Globus pallidus (tissue), 1 donor: ENCODE results near the gene SERINC5.

Source experiments
- DNase-seq: peaks from one replicate; pipeline ENCODE4 v3.0.0-alpha.2; 2015; ENCODE audit warnings: low spot score

The SERINC5 gene

DNA sequence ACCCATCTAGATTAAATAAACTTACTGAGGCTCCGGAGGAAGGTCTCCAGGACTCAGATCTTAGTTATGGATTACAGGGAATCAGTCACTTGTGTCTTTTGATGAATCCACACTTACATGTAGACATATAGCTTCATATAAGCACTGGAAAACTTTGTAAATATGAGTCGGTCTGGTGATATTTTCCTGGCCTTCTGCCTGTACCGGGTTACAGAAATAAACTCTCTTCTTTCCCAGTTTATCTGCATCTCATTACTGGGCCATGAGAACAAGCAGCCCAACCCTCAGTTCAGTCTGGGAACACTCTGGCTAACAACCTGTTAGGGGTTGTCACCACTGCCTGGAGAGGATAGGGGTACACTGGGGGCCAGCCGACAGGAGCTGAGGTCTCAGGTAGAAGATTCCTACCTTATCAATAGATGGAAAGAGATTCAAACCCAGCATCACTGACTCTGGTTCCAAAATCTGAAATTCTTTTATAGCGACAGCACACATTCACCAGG lies 161.6 kb downstream of the SERINC5 start:
- DNase-seq = no peak

DNA sequence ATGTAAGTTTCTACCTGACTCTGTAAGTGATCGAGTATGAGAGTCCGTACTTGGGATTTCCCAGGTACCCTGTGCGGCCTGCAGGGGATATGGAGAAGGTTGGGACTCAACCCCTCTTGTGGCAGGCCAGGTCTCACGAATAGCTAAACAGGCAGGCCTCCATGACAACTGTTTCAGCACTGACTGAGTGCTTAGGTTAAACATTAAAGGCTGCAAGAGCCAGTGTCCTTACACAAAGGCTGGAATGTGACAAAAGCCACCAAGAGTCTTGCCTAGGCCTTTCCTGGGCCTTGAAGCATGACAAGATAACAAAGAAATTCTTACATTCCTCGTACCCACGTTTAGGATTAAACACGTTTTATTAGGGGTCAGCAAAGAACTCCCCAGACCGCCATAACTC lies 162.1 kb downstream of the SERINC5 start:
- no peak for DNase-seq

DNA sequence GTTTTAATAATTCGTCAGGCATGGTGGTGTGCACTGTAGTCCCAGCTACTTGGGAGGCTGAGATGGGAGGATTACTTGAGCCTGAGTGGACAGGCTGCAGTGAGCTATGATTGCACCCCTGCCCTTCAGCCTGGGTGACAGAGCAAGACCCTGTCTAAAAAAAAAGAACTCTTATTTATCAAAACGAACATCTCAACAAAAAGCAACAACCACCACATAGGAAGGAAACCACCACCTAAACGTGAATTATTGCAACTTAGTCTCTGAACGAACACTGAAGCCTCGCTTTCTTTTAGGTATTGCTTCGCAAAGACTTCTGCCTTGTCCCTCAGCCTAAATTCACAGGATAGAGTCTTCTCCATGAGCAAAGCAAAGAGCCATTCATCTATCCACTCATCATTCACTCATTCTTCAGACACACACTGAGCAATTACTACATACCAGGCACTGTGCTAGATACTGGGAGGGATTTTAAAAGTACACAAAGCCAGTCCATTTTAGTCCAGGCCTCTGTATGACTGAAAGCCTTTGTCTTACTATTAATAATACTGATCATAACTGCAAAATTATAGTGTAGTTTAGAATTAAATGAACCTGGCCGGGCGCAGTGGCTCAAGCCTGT lies 163.3 kb downstream of the SERINC5 start:
- no peak for DNase-seq

DNA sequence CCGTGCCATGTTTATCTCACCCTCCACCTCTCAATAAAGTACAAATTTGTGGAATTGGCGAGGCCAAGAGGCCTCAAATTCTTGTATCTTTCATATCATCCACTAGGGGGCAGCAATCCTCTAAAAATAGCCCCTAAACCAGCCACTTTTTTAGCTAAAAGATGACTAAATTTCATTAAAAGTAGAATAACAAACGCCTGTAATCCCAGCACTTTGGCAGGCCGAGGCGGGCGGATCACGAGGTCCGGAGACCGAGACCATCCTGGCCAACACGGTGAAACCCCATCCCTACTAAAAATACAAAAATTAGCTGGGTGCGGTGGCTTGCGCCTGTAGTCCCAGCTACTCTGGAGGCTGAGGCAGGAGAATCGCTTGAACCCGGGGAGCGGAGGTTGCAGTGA lies 164.1 kb downstream of the SERINC5 start:
- DNase-seq = peak; percentile 64

DNA sequence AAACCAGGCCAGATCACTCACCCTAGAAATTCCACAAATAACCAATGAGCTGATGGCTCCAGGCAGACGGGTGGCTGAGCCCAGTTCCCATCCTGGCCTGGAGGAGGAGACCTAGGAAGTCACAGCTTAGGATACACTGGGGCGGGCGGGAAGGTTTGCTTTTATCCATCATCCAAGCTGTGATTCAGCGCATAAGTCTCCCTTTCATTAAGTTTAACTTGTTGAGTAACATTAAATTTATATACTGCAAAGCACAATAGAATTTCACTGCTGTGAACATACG lies 165.0 kb downstream of the SERINC5 start:
- no peak for DNase-seq

DNA sequence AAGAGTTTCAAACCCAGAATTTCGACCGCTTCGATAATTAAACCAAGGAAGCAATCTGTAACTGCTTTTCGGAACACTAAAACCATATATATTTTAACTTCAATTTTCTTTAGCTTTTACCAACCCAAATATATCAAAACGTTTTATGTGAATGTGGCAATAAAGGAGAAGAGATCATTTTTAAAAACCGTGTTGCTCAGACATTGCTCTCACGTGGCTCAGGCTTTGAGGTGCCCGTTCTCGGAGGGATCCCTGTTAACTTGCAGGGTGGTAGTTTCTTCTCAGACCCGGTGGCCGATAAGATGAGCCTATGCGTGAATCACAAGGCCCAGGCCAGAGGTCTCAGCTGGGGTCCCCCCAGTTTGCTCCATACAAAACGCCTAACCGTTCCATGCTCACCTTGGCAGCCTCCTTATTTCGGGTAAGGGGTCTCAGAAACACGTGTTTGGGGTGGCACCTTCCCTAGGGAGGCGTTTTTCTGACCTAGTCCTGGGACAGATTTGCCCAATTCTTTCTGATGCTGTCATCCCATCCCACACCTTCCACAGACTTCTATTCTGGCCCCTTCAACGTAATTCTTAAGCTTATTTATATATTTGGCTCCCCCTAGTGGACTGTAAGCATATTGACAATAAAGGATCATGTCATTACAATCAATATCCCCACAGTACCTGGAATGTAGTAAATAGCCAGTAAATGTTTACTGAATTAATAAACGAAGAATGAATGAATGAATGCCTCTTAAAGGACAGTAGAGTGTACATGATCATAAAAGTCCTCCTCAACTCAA lies 172.6 kb downstream of the SERINC5 start:
- DNase-seq = peak; percentile 76

DNA sequence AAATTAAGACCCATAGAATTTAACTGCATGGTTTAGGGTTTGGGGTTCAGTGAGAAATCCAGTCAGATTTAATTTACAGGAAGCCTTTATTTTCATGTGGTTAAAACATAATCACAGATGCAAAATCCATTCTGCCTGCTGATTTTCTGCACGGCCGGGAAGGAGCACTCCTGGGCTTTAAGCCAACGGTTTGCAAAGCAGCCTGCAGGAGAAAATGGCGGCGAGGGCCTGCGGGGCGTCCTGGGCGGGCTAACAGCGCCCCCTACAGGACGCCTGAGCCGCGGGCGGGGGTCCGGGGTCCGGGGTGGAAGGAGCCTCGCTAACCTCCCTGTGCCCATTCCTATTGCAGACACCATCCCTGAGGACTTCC lies 173.1 kb downstream of the SERINC5 start:
- DNase-seq = peak; percentile 79

DNA sequence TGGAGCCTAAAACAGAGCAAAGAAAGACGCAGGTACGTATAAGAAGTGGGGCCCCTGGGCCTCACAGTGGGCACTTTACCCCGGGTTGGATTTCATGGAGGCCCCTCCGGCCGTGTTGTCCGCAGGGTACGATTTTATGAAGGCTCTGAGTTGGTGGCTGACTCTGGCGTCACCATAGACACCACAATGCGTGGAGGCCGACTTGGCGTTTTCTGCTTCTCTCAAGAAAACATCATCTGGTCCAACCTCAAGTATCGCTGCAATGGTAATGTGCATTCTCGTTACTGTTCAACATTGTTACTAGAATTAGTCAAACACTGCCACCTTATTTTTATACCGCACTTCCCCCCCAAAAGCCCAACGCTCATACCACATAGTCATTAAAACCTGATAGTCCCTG lies 173.6 kb downstream of the SERINC5 start:
- no peak for DNase-seq

DNA sequence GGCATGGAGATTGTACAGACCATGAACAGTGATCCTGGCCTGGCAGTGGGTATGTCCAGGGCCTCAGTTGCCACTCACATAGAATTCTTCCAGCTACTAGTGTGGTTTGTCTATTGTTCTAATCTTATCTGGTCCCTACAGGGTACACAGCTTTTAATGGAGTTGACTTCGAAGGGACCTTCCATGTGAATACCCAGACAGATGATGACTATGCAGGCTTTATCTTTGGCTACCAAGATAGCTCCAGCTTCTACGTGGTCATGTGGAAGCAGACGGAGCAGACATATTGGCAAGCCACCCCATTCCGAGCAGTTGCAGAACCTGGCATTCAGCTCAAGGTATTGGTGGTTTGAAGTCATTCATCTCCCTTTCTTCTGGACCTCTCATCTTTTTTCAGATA lies 176.9 kb downstream of the SERINC5 start:
- no peak for DNase-seq

DNA sequence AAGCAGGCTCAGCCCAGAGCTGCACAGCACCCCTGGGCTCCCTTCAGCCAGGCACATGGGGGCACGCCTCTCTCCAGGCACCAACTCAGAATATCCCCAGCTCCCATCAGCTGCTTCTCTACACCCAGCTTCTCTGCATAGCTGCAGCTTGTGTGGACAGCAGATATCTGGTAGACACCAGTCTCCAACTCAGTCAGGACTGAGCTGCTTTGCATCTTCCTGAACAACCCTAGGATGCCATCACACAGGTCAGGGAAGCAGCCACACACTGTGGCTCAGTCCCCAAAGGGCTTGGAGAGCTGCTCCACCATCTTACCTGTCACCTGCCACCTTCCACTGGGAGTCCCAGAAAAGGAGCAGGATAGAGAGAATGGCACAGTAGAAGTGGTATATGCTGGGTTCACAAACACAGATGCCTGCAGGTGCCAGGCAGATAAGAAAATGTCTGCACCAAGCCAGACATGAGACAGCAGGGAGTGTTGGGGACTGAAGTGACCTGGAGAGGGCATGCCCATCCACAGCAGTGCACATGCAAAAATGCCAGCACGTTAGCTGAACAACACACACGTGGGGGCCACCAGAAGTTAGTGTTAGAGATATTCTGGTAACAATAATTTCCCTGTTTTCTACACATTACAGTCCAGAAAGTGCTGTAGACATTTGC lies 178.7 kb downstream of the SERINC5 start:
- DNase-seq = no peak

DNA sequence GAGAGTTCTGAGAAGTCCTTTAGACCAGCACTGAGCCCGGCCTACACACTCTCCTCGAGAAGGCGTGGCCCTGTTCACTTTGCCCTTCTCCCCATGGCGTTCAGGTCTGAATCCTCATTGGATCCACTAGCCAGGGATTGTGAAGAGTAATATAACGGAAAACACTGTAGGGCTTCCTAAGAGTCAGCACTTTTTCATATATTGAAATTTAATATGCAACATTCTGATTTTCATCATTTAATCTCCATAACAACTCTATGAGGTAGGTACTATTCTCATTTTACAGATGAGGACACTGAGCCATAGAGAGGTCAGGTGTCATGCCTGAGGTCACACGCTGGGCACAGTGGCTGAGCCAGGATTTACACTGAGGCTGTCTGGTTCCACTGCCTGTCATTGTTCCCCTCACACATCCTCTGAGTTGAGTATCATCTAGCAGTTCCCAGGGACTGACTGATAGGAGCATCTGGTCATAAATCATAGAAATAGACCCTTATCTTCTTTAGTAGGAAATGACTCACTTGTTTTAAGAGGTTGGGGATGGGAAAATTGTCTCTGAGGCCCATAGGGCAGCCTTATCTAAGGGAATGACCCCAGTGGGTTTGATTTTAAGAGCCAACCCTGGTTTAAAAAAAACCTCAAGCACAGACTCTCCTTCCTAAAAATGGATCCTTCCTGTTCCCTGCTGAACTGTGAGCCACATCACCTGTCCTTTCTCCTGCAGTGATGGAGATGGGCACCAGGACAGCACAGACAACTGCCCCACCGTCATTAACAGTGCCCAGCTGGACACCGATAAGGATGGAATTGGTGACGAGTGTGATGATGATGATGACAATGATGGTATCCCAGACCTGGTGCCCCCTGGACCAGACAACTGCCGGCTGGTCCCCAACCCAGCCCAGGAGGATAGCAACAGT lies 179.5 kb downstream of the SERINC5 start:
- no peak for DNase-seq

DNA sequence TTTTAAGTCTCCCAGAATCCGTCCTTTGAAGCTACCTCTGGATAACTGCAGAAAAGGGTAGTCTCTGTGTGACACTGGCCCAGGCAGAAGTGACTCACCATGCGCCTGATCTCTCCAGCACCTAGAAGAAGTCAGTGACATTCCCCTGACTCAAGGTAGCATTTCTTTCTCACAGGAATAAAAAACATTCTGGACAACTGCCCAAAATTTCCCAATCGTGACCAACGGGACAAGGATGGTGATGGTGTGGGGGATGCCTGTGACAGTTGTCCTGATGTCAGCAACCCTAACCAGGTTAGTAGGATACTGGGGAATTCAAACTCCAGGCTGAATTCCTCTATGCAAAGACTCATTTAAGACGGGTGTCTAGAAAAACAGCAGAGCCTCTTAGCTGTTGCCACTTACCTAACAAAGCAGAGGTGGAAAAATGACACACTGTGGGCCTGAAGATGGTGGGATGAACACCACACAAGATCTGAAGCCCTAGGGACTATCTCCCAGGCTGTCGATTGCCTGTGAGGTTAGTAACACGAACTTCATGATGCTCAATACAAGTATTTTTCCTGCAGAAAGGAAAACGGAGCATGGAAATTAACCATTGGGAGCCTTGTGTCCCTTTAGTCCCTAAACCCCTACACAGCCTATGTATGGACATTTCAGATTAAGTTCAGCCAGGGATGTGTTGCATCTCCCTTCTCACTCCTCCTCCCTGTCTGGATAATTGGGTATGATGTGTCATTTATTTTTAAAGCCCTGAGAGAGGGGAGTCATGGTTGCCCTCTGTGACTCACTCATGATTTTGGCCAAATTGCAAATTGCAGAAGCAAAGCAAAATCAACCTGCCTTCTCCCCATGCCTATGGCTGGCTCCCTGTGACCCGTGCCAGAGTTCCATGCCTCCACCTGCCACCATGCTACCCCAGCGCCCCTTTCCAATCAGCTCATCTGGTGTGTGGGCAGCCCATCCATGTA lies 183.5 kb downstream of the SERINC5 start:
- no peak for DNase-seq

DNA sequence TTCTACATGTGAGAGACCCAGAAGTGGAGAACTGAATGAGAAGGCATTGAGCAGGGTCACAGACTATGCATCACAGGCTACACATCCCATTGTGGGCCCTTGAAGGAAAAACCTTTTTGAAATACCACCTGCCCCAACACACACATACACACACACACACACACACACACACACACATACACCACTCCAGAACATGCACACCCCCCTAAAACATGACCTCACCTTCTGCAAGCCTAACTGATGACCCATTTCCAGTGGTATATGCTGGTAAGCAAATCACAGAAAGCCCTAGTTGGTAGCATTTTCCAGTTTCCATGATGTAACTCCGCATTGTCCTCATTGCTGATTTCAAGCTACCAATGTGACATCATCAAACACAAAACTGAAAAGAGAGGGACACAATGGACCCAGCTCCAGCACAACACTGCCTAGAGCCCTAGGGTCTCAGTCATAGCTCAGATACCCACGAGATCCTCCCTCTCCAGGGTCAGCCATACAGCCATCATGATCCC lies 184.3 kb downstream of the SERINC5 start:
- no peak for DNase-seq

DNA sequence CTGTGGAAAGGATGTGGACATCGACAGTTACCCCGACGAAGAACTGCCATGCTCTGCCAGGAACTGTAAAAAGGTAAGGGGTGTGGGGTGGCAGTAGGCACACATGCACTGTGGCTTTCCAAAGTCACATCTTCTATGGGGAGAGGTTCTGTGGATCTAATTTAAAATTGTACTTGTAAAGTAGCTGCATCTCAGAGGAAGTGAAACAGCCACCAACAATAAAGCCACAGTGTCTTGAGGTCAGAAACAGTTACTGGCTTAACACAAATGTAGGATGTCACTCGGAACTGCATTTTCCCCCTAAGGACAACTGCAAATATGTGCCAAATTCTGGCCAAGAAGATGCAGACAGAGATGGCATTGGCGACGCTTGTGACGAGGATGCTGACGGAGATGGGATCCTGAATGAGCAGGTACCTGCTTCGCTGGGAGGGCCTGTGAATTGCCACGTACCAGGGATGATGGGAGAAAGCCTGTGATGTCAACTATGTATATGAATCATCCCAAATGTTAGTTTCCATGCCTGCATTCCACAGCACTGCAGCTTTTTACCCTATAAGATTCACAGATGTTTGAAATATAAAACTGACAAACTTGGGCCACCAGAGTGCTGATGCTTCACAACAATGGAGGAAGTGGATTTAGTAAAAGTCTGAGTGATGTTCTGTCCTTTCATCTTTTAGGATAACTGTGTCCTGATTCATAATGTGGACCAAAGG lies 185.4 kb downstream of the SERINC5 start:
- no peak for DNase-seq

DNA sequence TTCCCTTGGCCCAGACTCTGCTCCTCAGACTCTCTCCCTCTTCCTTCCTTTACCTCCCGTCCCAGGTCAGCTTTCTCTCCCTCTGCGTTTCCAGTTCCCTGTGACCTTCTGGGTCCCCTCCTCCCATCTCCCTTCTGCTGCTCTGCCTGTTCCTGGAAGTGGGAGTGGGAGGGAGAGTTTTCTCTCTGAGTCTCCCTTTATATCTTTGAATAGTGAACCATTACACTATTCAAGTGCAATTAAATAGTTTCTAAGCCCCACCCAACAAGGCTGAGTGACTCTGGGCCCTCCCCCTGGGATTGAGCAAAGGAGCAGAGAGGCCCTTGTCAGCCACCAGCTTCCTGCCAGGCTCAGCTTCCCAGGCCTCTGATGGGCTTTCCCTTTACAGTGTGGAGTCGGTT lies 185.9 kb downstream of the SERINC5 start:
- no peak for DNase-seq

DNA sequence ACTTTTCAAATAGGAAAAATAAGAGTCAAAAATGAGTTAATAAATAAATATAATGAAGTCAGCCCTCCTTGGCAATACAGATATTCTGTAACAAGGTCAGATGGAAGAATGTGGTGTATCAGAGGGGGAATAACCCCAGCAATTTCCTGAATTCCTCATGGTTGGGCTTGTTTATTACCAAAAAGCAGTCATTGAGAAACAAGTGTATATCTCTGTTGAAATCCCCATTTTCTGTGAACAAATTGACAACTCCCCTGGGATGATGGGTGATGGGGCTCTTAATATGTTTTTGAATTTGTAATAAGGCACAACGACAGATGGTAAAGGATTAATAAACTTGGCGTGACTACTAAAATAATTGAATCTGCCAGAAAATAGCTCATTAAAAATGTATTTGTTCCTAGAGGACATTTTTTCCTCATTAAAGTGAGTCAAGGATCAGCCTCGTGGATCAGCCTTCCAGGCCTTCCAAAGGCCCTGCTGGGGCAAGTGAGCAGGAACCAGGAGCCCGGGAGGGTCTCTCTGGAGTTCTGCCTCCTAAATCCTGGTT lies 186.5 kb downstream of the SERINC5 start:
- DNase-seq = no peak

DNA sequence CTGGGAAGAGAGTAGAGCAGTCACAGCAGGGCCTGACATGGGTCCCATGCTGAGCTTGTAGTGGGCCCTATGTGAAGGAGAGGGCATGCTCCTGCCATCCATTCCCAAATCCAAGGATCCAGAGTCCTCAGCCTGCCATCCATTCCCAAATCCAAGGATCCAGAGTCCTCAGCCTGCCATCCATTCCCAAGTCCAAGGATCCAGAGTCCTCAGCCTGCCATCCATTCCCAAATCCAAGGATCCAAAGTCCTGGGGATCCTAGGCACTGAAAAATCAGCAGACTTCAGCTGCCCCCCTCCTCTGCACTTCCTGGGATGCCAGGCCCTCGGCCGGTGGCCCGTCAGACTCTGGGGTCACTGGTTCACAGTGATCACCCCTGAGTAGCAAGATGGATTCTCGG lies 187.1 kb downstream of the SERINC5 start:
- no peak for DNase-seq

DNA sequence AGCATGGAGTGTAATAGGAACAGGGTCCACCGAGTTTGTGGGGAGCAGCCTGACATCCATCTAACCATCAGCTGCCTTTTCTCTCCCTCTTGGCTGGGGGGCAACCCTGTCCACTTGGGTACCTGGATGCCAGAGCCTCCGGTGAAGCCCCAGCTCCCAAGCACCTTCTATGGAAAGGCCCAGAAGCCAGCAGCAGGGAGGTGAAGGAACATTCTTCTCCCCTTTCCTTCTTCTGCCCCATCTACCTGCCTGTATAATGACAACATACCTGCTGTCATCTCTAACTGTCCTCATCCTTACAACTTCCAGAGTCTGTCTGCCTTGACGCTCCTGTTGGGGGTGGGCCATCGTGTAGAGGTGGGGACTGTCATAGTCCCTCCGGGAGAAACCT lies 187.6 kb downstream of the SERINC5 start:
- no peak for DNase-seq

DNA sequence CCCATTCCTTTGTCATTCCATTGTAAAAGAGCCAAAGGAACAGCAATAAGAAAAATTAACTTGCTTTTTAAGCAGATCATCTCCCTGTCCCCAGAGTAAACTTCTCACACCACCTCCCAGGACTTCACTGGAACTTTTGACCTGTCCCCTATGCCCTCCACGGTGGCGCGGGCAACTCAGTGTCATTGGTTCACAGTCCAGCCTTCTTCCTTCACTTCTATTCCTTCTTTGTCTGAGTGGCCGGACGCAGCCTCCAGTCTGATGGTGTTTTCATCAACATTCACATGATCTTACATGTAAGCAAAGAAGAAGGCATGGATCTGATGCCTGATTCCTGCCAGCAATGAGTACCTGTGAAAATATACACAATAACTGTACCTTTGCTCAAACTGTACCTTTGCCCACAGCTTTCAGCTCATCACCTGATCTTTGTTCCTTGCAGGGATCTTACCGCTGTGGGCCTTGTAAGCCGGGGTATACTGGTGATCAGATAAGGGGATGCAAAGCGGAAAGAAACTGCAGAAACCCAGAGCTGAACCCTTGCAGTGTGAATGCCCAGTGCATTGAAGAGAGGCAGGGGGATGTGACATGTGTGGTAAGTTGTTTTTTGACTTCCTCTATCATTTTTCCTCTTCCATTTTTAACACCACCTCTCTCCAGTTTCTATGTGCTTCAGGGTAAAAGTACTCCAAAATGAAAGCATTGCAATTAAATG lies 188.2 kb downstream of the SERINC5 start:
- no peak for DNase-seq
